Heart left ventricle (tissue), 16 donors: Measurements from ENCODE around the gene CLMN. TPM values are rescaled to one million over a fixed set of nuclear protein-coding genes. Genes with fewer than 3 reads are reported as not detected.

ENCODE experiments used
- ATAC-seq, 4 donors: fragments of 200-7000 bp; cut with Tn5 transposase; one replicate each; pipeline ENCODE4 v1.9.1; 2020 to 2022; ENCODE audit warnings: moderate library complexity in 4 of 4, mild to moderate bottlenecking in 3 of 4, moderate number of reproducible peaks in 1 of 4
- DNase-seq, 5 donors: peaks; one replicate each; pipeline ENCODE4 v3.0.0-alpha.2; 2020
- H3K27ac ChIP-seq, 12 donors: fragments of 200-600 bp; sonication (generic) in 4 of 12; one replicate each; pipeline versions ENCODE4 v1.5.0 to v1.8.0; 2016 to 2022; ENCODE audit warnings: mild to moderate bottlenecking in 2 of 12
- H3K27me3 ChIP-seq, 9 donors: fragments of 200-600 bp; sonication (generic) in 2 of 9; one replicate each; pipeline versions ENCODE4 v1.5.1 to v1.8.0; 2016 to 2022; ENCODE audit warnings: mild to moderate bottlenecking in 3 of 9
- H3K36me3 ChIP-seq, 9 donors: fragments of 200-600 bp; sonication (generic) in 2 of 9; one replicate each; pipeline versions ENCODE4 v1.5.0 to v1.8.0; 2018 to 2022; ENCODE audit warnings: mild to moderate bottlenecking in 2 of 9
- H3K4me1 ChIP-seq, 12 donors: fragments of 200-600 bp; sonication (generic) in 4 of 12; one replicate each; pipeline versions ENCODE4 v1.5.0 to v1.8.0; 2016 to 2022; ENCODE audit warnings: mild to moderate bottlenecking in 3 of 12
- H3K4me3 ChIP-seq, 12 donors: fragments of 200-600 bp; sonication (generic) in 4 of 12; one replicate each; pipeline versions ENCODE4 v1.5.0 to v1.8.0; 2017 to 2022; ENCODE audit warnings: mild to moderate bottlenecking in 9 of 12, moderate library complexity in 4 of 12
- H3K9me3 ChIP-seq, 12 donors: fragments of 200-600 bp; sonication (generic) in 4 of 12; one replicate each; pipeline versions ENCODE4 v1.5.0 to v1.8.0; 2016 to 2022; ENCODE audit warnings: mild to moderate bottlenecking in 1 of 12
- POLR2A ChIP-seq, 2 donors: fragments of 450-650 bp; IDR thresholded peaks; one replicate each; pipeline ENCODE4 v1.6.1; 2017; ENCODE audit warnings: antibody characterized with exemption in 2 of 2, mild to moderate bottlenecking in 2 of 2, moderate library complexity in 2 of 2
- WGBS, 4 donors: extraction: QIAGEN DNeasy Blood & Tissue Kit in 2 of 4; methylation state at CpG; one replicate each; pipeline versions ENCODE4 v1.1.5 to v1.1.7; 2013 to 2018; 5-methylcytosine and 5-hydroxymethylcytosine counted together
- intact Hi-C, 10 donors: fragments of 100-400 bp; cut with DNase I; formaldehyde crosslinking; loops; one replicate each; pipeline versions ENCODE4 v1.11.1 to v1.14.2; 2022
- polyA plus RNA-seq, 2 donors: library from polyadenylated mRNA; stranded (reverse); fragments of 200-250 nt; gene quantifications; one replicate each; pipeline ENCODE4 v1.2.3, GENCODE V29; 2013
- total RNA-seq, 9 donors: library from RNA; depleted of rRNA in 2 of 9; stranded (reverse); fragments of >200 nt in 2 of 9; fragmentation: NEBNext Ultra II Directional in 3 of 9; extraction: Animal tissue kit (Norgen Biotek cat#: 25700) in 3 of 9; gene quantifications; one replicate each; pipeline versions ENCODE4 v1.1.0 to v1.2.4, GENCODE V29; 2016 to 2023
- TF ChIP-seq, protein P1 (sequence below), 12 donors: fragments of 200-600 bp; sonication (generic) in 4 of 12; IDR thresholded peaks; one replicate each; pipeline versions ENCODE4 v1.5.0 to v1.8.0; 2018 to 2022; ENCODE audit warnings: antibody characterized with exemption in 12 of 12, mild to moderate bottlenecking in 5 of 12
- donor health status: ischemic (EF 13 %, LVEDD 7.1; RV severe dilation, severe dysfunction).
- donor health status: healthy with polysubstance abuse.
- donor health status: DM: no; HTN: yes; CAD: no.
- donor health status: DM: no; HTN: no; CAD: no.
- donor health status: ischemic (EF 25% LVEDD 6.9; RV normal size, moderate dysfunction).
- donor health status: ischemic (EF 25% LVEDD 5.7; RV mildly dilated, moderate dysfunction).
- donor health status: healthy.
- donor health status: DM: yes; HTN: yes; CAD: no.
- donor health status: ischemic (EF 35%, LVEDD 5.7; RV mildly dilated, moderate dysfunction).
- donor health status: nonischemic (EF 11% LVEDD 7.7; RV severe dilation, severe dysfunction).
- donor health status: DM: yes; HTN: yes; CAD: no.
- donor health status: PGD.
- donor health status: ischemic (EF 29% LVEDD 5.4; RV normal size, mild dysfunction).
- donor health status: nonischemic (EF 23%, LVEDD 6.1; RV moderate dilation, normal function).

CLMN gene
- total and polyA plus RNA-seq, 11 donors, result 3.1 to 10.2 (median 6.7) TPM

DNA sequence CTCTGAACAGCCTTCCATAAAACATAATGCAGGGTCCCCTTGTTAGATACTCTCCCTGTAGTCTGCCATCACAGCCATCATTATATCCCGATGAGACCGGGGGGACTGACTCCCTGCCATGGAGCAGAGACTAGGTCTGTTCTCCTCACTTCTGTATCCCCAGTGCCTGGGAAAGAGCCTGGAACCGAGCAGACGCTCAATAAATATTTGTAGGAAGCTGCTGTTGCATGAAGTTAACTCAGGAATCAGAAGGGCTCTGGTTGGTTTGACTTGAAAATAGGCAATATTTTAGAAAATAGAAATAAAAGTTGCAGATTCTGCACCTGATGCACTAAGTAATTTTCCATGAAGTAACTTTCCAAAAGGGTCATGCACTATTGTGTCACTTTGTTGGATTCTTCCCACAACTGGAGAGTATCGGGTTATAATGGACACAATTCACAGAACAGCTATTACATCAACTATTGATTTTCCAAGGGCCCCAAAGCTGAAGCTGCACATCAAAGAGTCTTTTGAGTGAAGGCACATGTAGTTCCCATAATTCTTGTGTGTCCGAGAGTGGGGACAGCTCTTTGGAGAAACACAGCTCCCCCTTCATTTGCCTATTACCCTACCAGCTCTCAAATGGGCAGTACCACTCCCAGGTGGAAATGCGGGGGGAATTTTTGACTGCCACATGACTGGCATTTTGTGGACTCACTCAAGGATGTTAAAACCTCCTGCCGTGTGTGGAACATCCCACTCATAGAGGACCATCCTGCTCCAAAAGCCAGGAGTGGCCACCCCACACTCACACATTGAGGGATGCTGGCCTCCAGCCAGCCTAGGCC lies 18.8 kb downstream of the CLMN start:
- no peak for TF ChIP-seq POLR2A (IDR thresholded peaks at IDR 0.05)
- TF ChIP-seq, protein P1, sequence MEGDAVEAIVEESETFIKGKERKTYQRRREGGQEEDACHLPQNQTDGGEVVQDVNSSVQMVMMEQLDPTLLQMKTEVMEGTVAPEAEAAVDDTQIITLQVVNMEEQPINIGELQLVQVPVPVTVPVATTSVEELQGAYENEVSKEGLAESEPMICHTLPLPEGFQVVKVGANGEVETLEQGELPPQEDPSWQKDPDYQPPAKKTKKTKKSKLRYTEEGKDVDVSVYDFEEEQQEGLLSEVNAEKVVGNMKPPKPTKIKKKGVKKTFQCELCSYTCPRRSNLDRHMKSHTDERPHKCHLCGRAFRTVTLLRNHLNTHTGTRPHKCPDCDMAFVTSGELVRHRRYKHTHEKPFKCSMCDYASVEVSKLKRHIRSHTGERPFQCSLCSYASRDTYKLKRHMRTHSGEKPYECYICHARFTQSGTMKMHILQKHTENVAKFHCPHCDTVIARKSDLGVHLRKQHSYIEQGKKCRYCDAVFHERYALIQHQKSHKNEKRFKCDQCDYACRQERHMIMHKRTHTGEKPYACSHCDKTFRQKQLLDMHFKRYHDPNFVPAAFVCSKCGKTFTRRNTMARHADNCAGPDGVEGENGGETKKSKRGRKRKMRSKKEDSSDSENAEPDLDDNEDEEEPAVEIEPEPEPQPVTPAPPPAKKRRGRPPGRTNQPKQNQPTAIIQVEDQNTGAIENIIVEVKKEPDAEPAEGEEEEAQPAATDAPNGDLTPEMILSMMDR (IDR thresholded peaks at IDR 0.05), result no peak
- intact Hi-C loops, result no loop called here
- peaks cover 0 to 5% (median 0%) of the 10 kb centered on the region in 12 donors for H3K9me3 ChIP-seq
- no peak for ATAC-seq
- 82 to 90% (median 86%) methylated on average over 8 of the region's 8 CpGs for WGBS, 4 donors
- no peak overlapping the region for H3K4me3 ChIP-seq
- no peak for DNase-seq
- no peaks in the 10 kb centered on the region for H3K36me3 ChIP-seq
- no peaks in the 10 kb centered on the region for H3K27me3 ChIP-seq
- H3K4me1 ChIP-seq, result peaks cover 0 to 26% (median 5%) of the 10 kb centered on the region in 12 donors
- H3K27ac ChIP-seq, result peak overlapping the region in 2 of 12 donors; percentile 2 to 24

DNA sequence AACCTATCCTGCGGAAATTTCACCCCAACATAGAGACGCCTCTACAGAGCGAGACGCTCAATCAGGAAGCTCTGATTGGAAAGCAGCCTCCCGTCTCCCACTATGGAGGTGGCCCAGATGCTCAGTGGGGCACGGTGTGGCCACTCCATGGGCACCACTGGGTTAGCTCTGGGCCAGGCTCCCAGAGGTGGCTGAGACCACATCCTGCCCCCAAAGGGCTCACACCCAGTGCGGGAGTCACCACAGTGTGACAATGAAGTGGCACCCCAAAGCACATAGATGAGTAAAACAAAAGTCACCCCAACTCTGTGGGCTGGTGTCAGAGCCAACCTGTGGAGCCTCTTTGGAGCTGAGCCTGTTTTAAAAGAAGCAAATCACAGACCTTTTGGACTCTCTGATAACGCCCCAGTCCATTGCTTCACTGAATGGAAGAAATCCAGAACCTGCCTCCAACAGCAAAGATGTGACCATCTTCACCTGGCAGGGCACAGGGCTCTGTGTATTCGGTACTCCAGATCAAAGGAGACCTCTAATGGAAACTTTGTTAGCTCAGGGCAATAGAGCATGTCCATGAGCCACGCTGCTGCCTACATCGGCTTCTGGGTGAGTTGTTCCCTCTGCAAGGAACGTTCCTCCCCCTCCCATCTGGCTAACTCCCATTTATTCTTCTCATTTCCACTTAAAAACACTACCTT lies 19.6 kb downstream of the CLMN start:
- H3K4me3 ChIP-seq, result no peak overlapping the region
- peaks cover 0 to 9% (median 0%) of the 10 kb centered on the region in 12 donors for H3K9me3 ChIP-seq
- no peak for ATAC-seq
- H3K27ac ChIP-seq, result peak overlapping the region in 2 of 12 donors; percentile 2 to 24
- H3K36me3 ChIP-seq, result no peaks in the 10 kb centered on the region
- DNase-seq, result no peak
- TF ChIP-seq, protein P1 (IDR thresholded peaks at IDR 0.05), result no peak
- TF ChIP-seq POLR2A (IDR thresholded peaks at IDR 0.05), result no peak
- H3K27me3 ChIP-seq, result no peaks in the 10 kb centered on the region
- WGBS, 4 donors, result 82 to 91% (median 88%) methylated on average over 10 to 12 of the region's 12 CpGs
- peaks cover 0 to 28% (median 5%) of the 10 kb centered on the region in 12 donors for H3K4me1 ChIP-seq
- intact Hi-C loops, result no loop called here

DNA sequence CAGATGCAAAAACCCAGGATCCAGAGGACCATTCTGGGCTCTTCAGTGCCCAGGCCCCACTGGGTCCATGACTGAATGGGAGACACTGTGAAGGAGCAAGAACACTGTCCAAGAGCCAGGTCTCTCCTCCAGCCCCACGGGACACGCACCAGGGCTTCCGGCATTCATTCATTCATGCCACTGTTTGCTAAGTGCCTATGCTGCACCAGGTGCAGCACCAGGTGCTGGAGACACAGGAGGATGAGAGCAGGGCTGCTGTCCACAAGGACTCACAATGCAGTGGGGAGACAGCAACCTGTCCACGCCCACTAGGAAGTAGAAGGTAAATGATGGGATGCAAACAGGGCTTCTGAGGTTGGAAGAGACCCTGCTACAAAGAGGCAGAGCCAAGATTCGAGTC lies 20.4 kb downstream of the CLMN start:
- Histone ChIP-seq H3K9me3 (peaks cover 0 to 9% (median 0%) of the 10 kb centered on the region in 12 donors), H3K4me1 (peaks cover 0 to 27% (median 3%) of the 10 kb centered on the region in 12 donors), H3K4me3 (no peak overlapping the region), H3K27me3 (no peaks in the 10 kb centered on the region), H3K36me3 (no peaks in the 10 kb centered on the region), H3K27ac (no peak overlapping the region)
- TF ChIP-seq, protein P1 (IDR thresholded peaks at IDR 0.05), result no peak
- no peak for TF ChIP-seq POLR2A (IDR thresholded peaks at IDR 0.05)
- no peak for DNase-seq
- no peak for ATAC-seq
- intact Hi-C loops, result no loop called here
- 86 to 93% (median 91%) methylated on average over 3 to 5 of the region's 5 CpGs for WGBS, 4 donors

DNA sequence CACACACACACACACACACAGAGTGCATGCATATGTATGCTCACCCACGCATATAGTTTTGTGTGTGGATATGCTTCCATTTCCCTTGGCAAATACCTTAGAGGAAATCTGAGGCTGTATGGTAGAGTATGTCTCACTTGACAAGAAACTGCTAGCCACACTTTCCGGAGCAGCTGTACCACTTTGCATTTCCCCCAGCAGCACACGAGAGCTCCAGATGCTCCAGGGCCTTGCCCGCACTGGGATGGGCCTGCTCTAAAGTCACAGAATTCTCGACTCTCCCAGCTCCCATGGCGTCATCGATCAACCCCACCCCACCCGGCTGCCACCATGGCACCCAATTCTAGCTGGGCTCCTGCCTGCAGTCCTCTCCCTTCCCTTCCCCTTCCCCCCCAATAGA lies 21.9 kb downstream of the CLMN start:
- DNase-seq (no peak), ATAC-seq (no peak)
- 88 to 92% (median 91%) methylated on average over 8 of the region's 8 CpGs for WGBS, 4 donors
- peaks cover 0 to 9% (median 0%) of the 10 kb centered on the region in 12 donors for H3K9me3 ChIP-seq
- TF ChIP-seq, protein P1 (IDR thresholded peaks at IDR 0.05), result no peak
- TF ChIP-seq POLR2A (IDR thresholded peaks at IDR 0.05), result no peak
- intact Hi-C loops, result no loop called here
- H3K36me3 ChIP-seq, result no peaks in the 10 kb centered on the region
- H3K27ac ChIP-seq, result no peak overlapping the region
- H3K27me3 ChIP-seq, result no peaks in the 10 kb centered on the region
- peaks cover 0 to 13% (median 0%) of the 10 kb centered on the region in 12 donors for H3K4me1 ChIP-seq
- no peak overlapping the region for H3K4me3 ChIP-seq
